K562 (cell line): Measurements from ENCODE around the gene CORO2A. TPM values are rescaled to one million over a fixed set of nuclear protein-coding genes. Genes with fewer than 3 reads are reported as not detected.

Experiments
- ATAC-seq: fragments of 200-7000 bp; cut with Tn5 transposase; 3 replicates; pipeline ENCODE4 v1.9.1; 2020; ENCODE audit warnings: moderate library complexity
- BruUV-seq: library from RNA; stranded (reverse); fragments of 400-500 nt; replicated peaks from 2 replicates; lab custom pipeline; 2021; lab: Mats Ljungman, UMichigan
- CTCF ChIA-PET: fragments of 300-600 bp; formaldehyde crosslinking; extraction: SDS; loops from one replicate; lab custom pipeline; 2021; ENCODE audit warnings: low intra/inter-chr PET ratio; lab: Yijun Ruan, JAX
- POLR2A ChIA-PET: fragments of 300-600, 350-650 bp; sonication (Branson Sonifier 250); formaldehyde crosslinking; extraction: SDS; loops from one replicate; lab custom pipeline; 2021; ENCODE audit warnings: antibody characterized with exemption, inconsistent platforms; lab: Yijun Ruan, JAX
- DNase-seq, 4 experiments: peaks; one replicate each; pipeline versions ENCODE4 v3.0.0 to v3.0.0-alpha.2; 2011 to 2018; ENCODE audit warnings: low spot score in 3 of 4, mixed read lengths in 3 of 4; ENCODE audit errors: extremely low read depth in 1 of 4
- FAIRE-seq: peaks from 2 replicates; lab custom pipeline; 2011; peaks lifted over from hg19 to GRCh38; lab: Jason Lieb, UNC
- H2AFZ ChIP-seq: 2 replicates; pipeline ENCODE4 v1.6.0; 2011; ENCODE audit warnings: low read depth, low read length, control low read depth, inconsistent platforms
- H3K27ac ChIP-seq: fragments of 200-600 bp; 3 replicates; pipeline ENCODE4 v1.8.0; 2011; ENCODE audit warnings: low read depth, mild to moderate bottlenecking, control low read depth, inconsistent platforms, low read length, moderate library complexity, mixed read lengths; ENCODE audit errors: extremely low read depth
- H3K27me3 ChIP-seq, 2 experiments: fragments of 300-600 bp in 1 of 2; 2 replicates in 1 of 2; 3 replicates in 1 of 2; pipeline versions ENCODE4 v1.6.0 to v1.8.0; 2011; ENCODE audit warnings: inconsistent platforms in 2 of 2, low read length in 2 of 2, mild to moderate bottlenecking in 1 of 2, mixed read lengths in 1 of 2, moderate library complexity in 1 of 2; ENCODE audit not compliant: control insufficient read depth in 2 of 2, insufficient read depth in 2 of 2
- H3K36me3 ChIP-seq: fragments of 300-600 bp; 3 replicates; pipeline ENCODE4 v1.8.0; 2011; ENCODE audit warnings: mild to moderate bottlenecking, low read length, inconsistent platforms; ENCODE audit not compliant: control insufficient read depth, insufficient read depth
- H3K4me1 ChIP-seq, 2 experiments: fragments of 200-600 bp in 1 of 2; replicated peaks in 1 of 2; 2 replicates in 1 of 2; 3 replicates in 1 of 2; pipeline versions ENCODE4 v1.5.1 to v1.8.0; 2011; ENCODE audit warnings: inconsistent platforms in 2 of 2, low read length in 2 of 2, mild to moderate bottlenecking in 1 of 2, mixed read lengths in 1 of 2, moderate library complexity in 1 of 2; ENCODE audit not compliant: control insufficient read depth in 2 of 2, insufficient read depth in 2 of 2
- H3K4me2 ChIP-seq: 2 replicates; pipeline ENCODE4 v1.6.1; 2011; ENCODE audit warnings: low read length, control low read depth, inconsistent platforms, mixed read lengths; ENCODE audit not compliant: insufficient read depth
- H3K4me3 ChIP-seq: fragments of 200-600 bp; sonication (generic), shearing (Covaris generic); 2 replicates; pipeline ENCODE4 v1.5.1; 2016; ENCODE audit warnings: control low read depth, inconsistent platforms
- H3K79me2 ChIP-seq: fragments of 200-600 bp; 3 replicates; pipeline ENCODE4 v1.8.0; 2011; ENCODE audit warnings: low read length, inconsistent platforms; ENCODE audit not compliant: control insufficient read depth, insufficient read depth
- H3K9ac ChIP-seq, 2 experiments: 2 replicates each; pipeline versions ENCODE4 v1.6.0 to v1.6.1; 2011; ENCODE audit warnings: low read depth in 2 of 2, low read length in 2 of 2, control low read depth in 1 of 2, inconsistent platforms in 1 of 2, mild to moderate bottlenecking in 1 of 2, mixed read lengths in 1 of 2; ENCODE audit not compliant: insufficient read depth in 1 of 2
- H3K9me1 ChIP-seq: one replicate; pipeline ENCODE4 v1.6.0; 2011; ENCODE audit warnings: inconsistent platforms, mild to moderate bottlenecking, low read length, moderate library complexity; ENCODE audit not compliant: control insufficient read depth, insufficient read depth
- H3K9me3 ChIP-seq: replicated peaks from 2 replicates; pipeline ENCODE4 v1.5.1; 2011; ENCODE audit warnings: low read depth, low read length, inconsistent platforms; ENCODE audit not compliant: control insufficient read depth, insufficient read depth
- H4K20me1 ChIP-seq: replicated peaks from 2 replicates; pipeline ENCODE4 v1.6.1; 2011; ENCODE audit warnings: low read length, inconsistent platforms, mixed read lengths; ENCODE audit not compliant: control insufficient read depth, insufficient read depth
- ARHGAP35 ChIP-seq: fragments of 450-650 bp; IDR thresholded peaks from 2 replicates; pipeline ENCODE4 v1.6.1; 2018; ENCODE audit not compliant: partially characterized antibody
- ARID1B ChIP-seq: fragments of 450-650 bp; IDR thresholded peaks from 2 replicates; pipeline ENCODE4 v1.6.1; 2016; ENCODE audit warnings: antibody characterized with exemption, mild to moderate bottlenecking, inconsistent platforms
- CEBPG ChIP-seq, 3 experiments: fragments of 200-800 bp in 1 of 3; sonication (Bioruptor generic) in 1 of 3; sonication (generic) in 1 of 3; formaldehyde crosslinking in 1 of 3; IDR thresholded peaks in 2 of 3; conservative IDR thresholded peaks in 1 of 3; 2 replicates each; pipeline versions ENCODE4 v1.6.1 to v1.8.0; 2016 to 2022; ENCODE audit warnings: missing compliant biosample characterization in 2 of 3, missing genetic modification characterization in 2 of 3, mild to moderate bottlenecking in 1 of 3, missing genetic modification reagents in 1 of 3
- CREM ChIP-seq: IDR thresholded peaks from 2 replicates; pipeline ENCODE4 v1.6.1; 2014; ENCODE audit warnings: antibody characterized with exemption, low read depth
- DPF2 ChIP-seq: fragments of 450-650 bp; IDR thresholded peaks from 2 replicates; pipeline ENCODE4 v1.6.1; 2016
- E2F4 ChIP-seq: sonication (generic); formaldehyde crosslinking; IDR thresholded peaks from 2 replicates; pipeline ENCODE4 v1.8.0; 2022; ENCODE audit warnings: mild to moderate bottlenecking, low read depth, missing genetic modification reagents
- HDGF ChIP-seq: fragments of 450-650 bp; IDR thresholded peaks from 2 replicates; pipeline ENCODE4 v1.6.1; 2016
- IRF1 ChIP-seq: sonication (generic); formaldehyde crosslinking; IDR thresholded peaks from 2 replicates; pipeline ENCODE4 v1.8.0; 2022; ENCODE audit warnings: missing genetic modification reagents, mild to moderate bottlenecking, borderline replicate concordance
- MLLT1 ChIP-seq, 2 experiments: fragments of 450-650 bp; IDR thresholded peaks; 2 replicates each; pipeline ENCODE4 v1.6.1; 2016
- NCOR1 ChIP-seq: fragments of 450-650 bp; IDR thresholded peaks from 2 replicates; pipeline ENCODE4 v1.6.1; 2016; ENCODE audit warnings: mild to moderate bottlenecking, moderate library complexity
- SETDB1 ChIP-seq: IDR thresholded peaks from one replicate; pipeline ENCODE4 v1.6.1; 2012; ENCODE audit warnings: low read length, control low read depth, inconsistent platforms
- STAT5B ChIP-seq: fragments of 250-450 bp; sonication (Bioruptor Pico); IDR thresholded peaks from 2 replicates; pipeline ENCODE4 v1.8.0; 2021; ENCODE audit warnings: mild to moderate bottlenecking, inconsistent platforms
- ZC3H11A ChIP-seq: IDR thresholded peaks from 2 replicates; pipeline ENCODE4 v1.6.1; 2012; ENCODE audit warnings: low read depth, low read length, improper control_type of control experiment
- WGBS: fragments of 100-300 bp; shearing (Covaris generic); methylation state at CpG from one replicate; pipeline ENCODE4 v1.1.6; 2016; ENCODE audit warnings: low coverage, mixed read lengths; ENCODE audit not compliant: insufficient coverage; ENCODE audit errors: missing lambda C conversion rate; 5-methylcytosine and 5-hydroxymethylcytosine counted together
- in situ Hi-C: fragments of 300-500 bp; cut with MboI; formaldehyde crosslinking; loops from 4 replicates; pipeline ENCODE4 v1.15.0; 2018; ENCODE audit warnings: inconsistent platforms, mixed read lengths
- intact Hi-C: fragments of 100-400 bp; cut with micrococcal nuclease; formaldehyde crosslinking; loops from 2 replicates; pipeline ENCODE4 v1.14.2; 2022
- polyA plus RNA-seq, 8 experiments: library from polyadenylated mRNA; depleted of rRNA in 4 of 8; stranded (reverse) in 5 of 8; unstranded in 3 of 8; fragments of >200 nt; fragmentation: Nextera tagmentation in 2 of 8; fragmentation: Illumina TruSeq in 1 of 8; extraction: Ambion mirVana in 2 of 8; extraction: Trizol in 1 of 8; gene quantifications; 2 replicates each; pipeline versions ENCODE4 v1.2.1 to v1.2.3, GENCODE V29; 2011 to 2014; ENCODE audit warnings: inconsistent platforms in 1 of 8, missing spikeins in 1 of 8
- total RNA-seq, 7 experiments: library from RNA; depleted of rRNA in 6 of 7; stranded (reverse); fragments of >200 nt in 6 of 7; fragmentation: Illumina TruSeq in 2 of 7; extraction: Trizol in 2 of 7; gene quantifications; 2 replicates each; pipeline versions ENCODE4 v1.2.1 to v1.2.3, GENCODE V29; 2011 to 2021; ENCODE audit warnings: low replicate concordance in 1 of 7

The CORO2A gene
- total and polyA plus RNA-seq, 9 of the 15 experiments (the other 6 are each of a cell fraction or from before 2014, with no cell fraction given), result 9.5 to 26.6 (median 18.0) TPM

- Histone ChIP-seq H3K27ac (no peak overlapping the region), H3K79me2 (0 out of 3 replicates have a peak, but pooled peaks cover 2% of the 10 kb centered on the region), H3K4me2 (no peak overlapping the region), H3K4me3 (no peak overlapping the region), H3K4me1 (no peaks in the 10 kb centered on the region), H3K9me3 (no peaks in the 10 kb centered on the region), H4K20me1 (no peaks in the 10 kb centered on the region), H3K36me3 (peaks cover 70% of the 10 kb centered on the region; the same call in 2 of the 3 replicates), H3K9me1 (no peaks in the 10 kb centered on the region), H3K27me3 (no peaks in the 10 kb centered on the region), H2AFZ (no peak overlapping the region), H3K9ac (no peak overlapping the region)
- intact Hi-C loops (no loop called here), in situ Hi-C loops (no loop called here)
- ATAC-seq (no peak), FAIRE-seq (no peak), DNase-seq (no peak)
- 58% methylated on average over 3 of the region's 3 CpGs for WGBS
- no TSS peak for BruUV-seq
- ChIA-PET CTCF (no interaction called here), POLR2A (interaction anchor here (0.8 to 1.1 kb wide), 2 partner anchors 9 to 23 kb away, joined by 3 to 4 read pairs; no protein-coding TSS in a partner anchor)
- TF ChIP-seq ARID1B, result no peak
Measured at GRCh38 chr9:98109052-98109451, 83.4 kb downstream of the CORO2A start.

GRCh38 chr9:98108531-98109031, 83.9 kb downstream of the CORO2A start:
- Histone ChIP-seq H3K4me3 (no peak overlapping the region), H4K20me1 (no peaks in the 10 kb centered on the region), H3K27ac (no peak overlapping the region), H3K79me2 (0 out of 3 replicates have a peak, but pooled peaks cover 2% of the 10 kb centered on the region), H3K4me2 (no peak overlapping the region), H2AFZ (no peak overlapping the region), H3K36me3 (peaks cover 73% of the 10 kb centered on the region; the same call in 2 of the 3 replicates), H3K9ac (no peak overlapping the region; a peak in 1 of 4 replicates), H3K9me3 (no peaks in the 10 kb centered on the region), H3K4me1 (no peaks in the 10 kb centered on the region), H3K27me3 (no peaks in the 10 kb centered on the region), H3K9me1 (no peaks in the 10 kb centered on the region)
- DNase-seq (no peak), FAIRE-seq (no peak), ATAC-seq (no peak)
- in situ Hi-C loops, result no loop called here
- intact Hi-C loops, result no loop called here
- ChIA-PET POLR2A (interaction anchor here (0.7 kb wide), 1 partner anchor 9 kb away, joined by 3 read pairs; no protein-coding TSS in a partner anchor), CTCF (no interaction called here)
- 74% methylated on average over 5 of the region's 5 CpGs for WGBS
- no TSS peak for BruUV-seq
- TF ChIP-seq ZC3H11A (no peak), ARID1B (no peak), SETDB1 (no peak), E2F4 (CRISPR knock-in tag) (no peak), DPF2 (no peak), HDGF (no peak), NCOR1 (no peak), STAT5B (CRISPR knock-in tag) (no peak), CREM (no peak), IRF1 (CRISPR knock-in tag) (no peak), ARHGAP35 (no peak), CEBPG (CRISPR knock-in tag; IDR thresholded peaks at IDR 0.05) (no peak), CEBPG (tag; conservative IDR thresholded peaks at IDR 0.05 in 1 of 2, IDR thresholded peaks at IDR 0.05 in 1 of 2) (no peak), MLLT1 (IDR thresholded peaks at IDR 0.05) (no peak)
